ENCODE data around the gene CSNK1G1.

The CSNK1G1 gene

GRCh38 chr15:64245405-64245804 lies 110.6 kb downstream of the CSNK1G1 start:
- Histone ChIP-seq H3K27ac (ENCODE audit: low read depth, low read length) (no peak overlapping the region), H3K9me3 (ENCODE audit: control insufficient read depth, insufficient read depth, low read depth, low read length) (no peaks in the 10 kb centered on the region), H3K27me3 (ENCODE audit: control insufficient read depth, insufficient read depth, low read length) (no peaks in the 10 kb centered on the region), H3K4me1 (ENCODE audit: control insufficient read depth, insufficient read depth, low read length) (peaks cover 20% of the 10 kb centered on the region), H3K9ac (ENCODE audit: low read length) (no peak overlapping the region), H3K36me3 (ENCODE audit: control insufficient read depth, insufficient read depth, low read length) (no peaks in the 10 kb centered on the region), H3K4me3 (ENCODE audit: low read depth, low read length) (no peak overlapping the region)

GRCh38 chr15:64237677-64238076 lies 118.3 kb downstream of the CSNK1G1 start:
- H3K27me3 ChIP-seq (ENCODE audit: control insufficient read depth, insufficient read depth, low read length): no peaks in the 10 kb centered on the region
- H3K4me3 ChIP-seq (ENCODE audit: low read depth, low read length): no peak overlapping the region
- H3K27ac ChIP-seq (ENCODE audit: low read depth, low read length): no peak overlapping the region

GRCh38 chr15:64236156-64236894 lies 119.6 kb downstream of the CSNK1G1 start:
- H3K9me3 ChIP-seq (ENCODE audit: control insufficient read depth, insufficient read depth, low read depth, low read length): no peaks in the 10 kb centered on the region
- H3K4me1 ChIP-seq (ENCODE audit: control insufficient read depth, insufficient read depth, low read length): peaks cover 6% of the 10 kb centered on the region; the same call in 1 of the 2 replicates
- H3K36me3 ChIP-seq (ENCODE audit: control insufficient read depth, insufficient read depth, low read length): no peaks in the 10 kb centered on the region
- H3K27ac ChIP-seq (ENCODE audit: low read depth, low read length): no peak overlapping the region
- H3K9ac ChIP-seq (ENCODE audit: low read length): no peak overlapping the region
- no peaks in the 10 kb centered on the region for H3K27me3 ChIP-seq (ENCODE audit: control insufficient read depth, insufficient read depth, low read length)
- no peak overlapping the region for H3K4me3 ChIP-seq (ENCODE audit: low read depth, low read length)

More at GRCh38 chr15:64237677-64238076, 118.3 kb downstream of the CSNK1G1 start:
- Histone ChIP-seq H3K9ac (ENCODE audit: low read length) (no peak overlapping the region), H3K4me1 (ENCODE audit: control insufficient read depth, insufficient read depth, low read length) (peaks cover 6% of the 10 kb centered on the region; the same call in 1 of the 2 replicates), H3K9me3 (ENCODE audit: control insufficient read depth, insufficient read depth, low read depth, low read length) (no peaks in the 10 kb centered on the region), H3K36me3 (ENCODE audit: control insufficient read depth, insufficient read depth, low read length) (no peaks in the 10 kb centered on the region)

DNA sequence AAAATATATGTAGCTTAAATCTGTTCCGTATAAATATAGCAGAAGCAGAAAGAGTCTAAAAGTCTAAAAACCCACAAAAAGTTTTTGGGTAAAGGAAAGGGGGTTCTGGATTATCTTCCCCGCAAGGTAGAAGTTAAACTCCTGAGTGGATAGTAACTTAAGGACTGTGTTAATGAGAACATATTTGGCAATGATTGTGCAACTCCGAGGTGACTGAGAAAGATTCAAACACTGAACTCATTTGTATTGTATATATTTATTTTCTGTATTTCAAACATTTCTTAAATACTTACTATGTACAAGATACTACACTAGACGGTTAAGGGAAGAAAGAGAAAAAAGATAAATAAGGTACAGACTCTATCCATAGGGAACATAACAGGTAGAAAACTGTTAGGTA lies 120.4 kb downstream of the CSNK1G1 start:
- H3K9me3 ChIP-seq (ENCODE audit: control insufficient read depth, insufficient read depth, low read depth, low read length): no peaks in the 10 kb centered on the region
- no peaks in the 10 kb centered on the region for H3K36me3 ChIP-seq (ENCODE audit: control insufficient read depth, insufficient read depth, low read length)
- H3K27me3 ChIP-seq (ENCODE audit: control insufficient read depth, insufficient read depth, low read length): no peaks in the 10 kb centered on the region
- no peak overlapping the region for H3K4me3 ChIP-seq (ENCODE audit: low read depth, low read length)
- peaks cover 6% of the 10 kb centered on the region; the same call in 1 of the 2 replicates for H3K4me1 ChIP-seq (ENCODE audit: control insufficient read depth, insufficient read depth, low read length)
- no peak overlapping the region for H3K27ac ChIP-seq (ENCODE audit: low read depth, low read length)
- no peak overlapping the region for H3K9ac ChIP-seq (ENCODE audit: low read length)

GRCh38 chr15:64233299-64233698 lies 122.7 kb downstream of the CSNK1G1 start:
- Histone ChIP-seq H3K27ac (ENCODE audit: low read depth, low read length) (no peak overlapping the region), H3K9me3 (ENCODE audit: control insufficient read depth, insufficient read depth, low read depth, low read length) (no peaks in the 10 kb centered on the region), H3K27me3 (ENCODE audit: control insufficient read depth, insufficient read depth, low read length) (no peaks in the 10 kb centered on the region), H3K36me3 (ENCODE audit: control insufficient read depth, insufficient read depth, low read length) (no peaks in the 10 kb centered on the region; the same call in 1 of the 2 replicates), H3K9ac (ENCODE audit: low read length) (no peak overlapping the region), H3K4me1 (ENCODE audit: control insufficient read depth, insufficient read depth, low read length) (peaks cover 6% of the 10 kb centered on the region; the same call in 1 of the 2 replicates), H3K4me3 (ENCODE audit: low read depth, low read length) (no peak overlapping the region)

- Histone ChIP-seq H3K9me3 (ENCODE audit: control insufficient read depth, insufficient read depth, low read depth, low read length) (no peaks in the 10 kb centered on the region), H3K4me1 (ENCODE audit: control insufficient read depth, insufficient read depth, low read length) (peaks cover under 1% of the 10 kb centered on the region; the same call in 1 of the 2 replicates), H3K9ac (ENCODE audit: low read length) (no peak overlapping the region), H3K36me3 (ENCODE audit: control insufficient read depth, insufficient read depth, low read length) (no peaks in the 10 kb centered on the region; the same call in 1 of the 2 replicates), H3K4me3 (ENCODE audit: low read depth, low read length) (no peak overlapping the region), H3K27ac (ENCODE audit: low read depth, low read length) (no peak overlapping the region), H3K27me3 (ENCODE audit: control insufficient read depth, insufficient read depth, low read length) (no peaks in the 10 kb centered on the region)
These were observed 123.6 kb downstream of the CSNK1G1 start for GRCh38 chr15:64232400-64232799.

DNA sequence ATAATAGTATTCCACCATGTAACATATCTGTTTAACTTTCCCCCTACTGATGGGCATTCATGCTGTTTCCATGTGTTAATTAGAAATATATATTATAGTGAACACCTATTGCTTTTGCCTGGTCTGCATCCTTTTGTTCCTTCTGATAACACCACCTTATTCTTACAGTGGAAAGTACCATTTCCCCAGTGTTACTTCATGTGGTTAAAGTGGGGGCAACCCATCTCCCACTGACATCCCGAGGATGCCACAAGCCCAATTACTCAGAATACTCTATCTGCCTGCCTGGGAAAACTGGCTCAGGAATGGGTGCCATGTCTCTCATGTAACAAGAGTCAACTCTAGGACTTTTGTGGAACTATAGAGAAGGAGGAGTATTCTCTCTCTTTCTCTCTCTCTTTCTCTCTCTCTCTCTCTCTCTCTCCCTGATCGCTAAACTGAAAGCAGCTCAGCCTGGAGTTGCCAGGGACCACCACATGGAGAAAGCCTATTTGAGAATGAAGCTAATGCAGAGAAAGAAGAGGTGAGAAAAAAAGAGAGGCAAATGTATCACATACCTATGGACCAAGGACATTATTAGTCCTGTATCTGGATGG lies 126.7 kb downstream of the CSNK1G1 start:
- no peaks in the 10 kb centered on the region; the same call in 1 of the 2 replicates for H3K36me3 ChIP-seq (ENCODE audit: control insufficient read depth, insufficient read depth, low read length)
- no peak overlapping the region for H3K27ac ChIP-seq (ENCODE audit: low read depth, low read length)
- no peak overlapping the region for H3K4me3 ChIP-seq (ENCODE audit: low read depth, low read length)
- H3K27me3 ChIP-seq (ENCODE audit: control insufficient read depth, insufficient read depth, low read length): no peaks in the 10 kb centered on the region
- no peak overlapping the region for H3K9ac ChIP-seq (ENCODE audit: low read length)
- H3K4me1 ChIP-seq (ENCODE audit: control insufficient read depth, insufficient read depth, low read length): no peaks in the 10 kb centered on the region
- peaks cover 10% of the 10 kb centered on the region; the same call in 1 of the 2 replicates for H3K9me3 ChIP-seq (ENCODE audit: control insufficient read depth, insufficient read depth, low read depth, low read length)

DNA sequence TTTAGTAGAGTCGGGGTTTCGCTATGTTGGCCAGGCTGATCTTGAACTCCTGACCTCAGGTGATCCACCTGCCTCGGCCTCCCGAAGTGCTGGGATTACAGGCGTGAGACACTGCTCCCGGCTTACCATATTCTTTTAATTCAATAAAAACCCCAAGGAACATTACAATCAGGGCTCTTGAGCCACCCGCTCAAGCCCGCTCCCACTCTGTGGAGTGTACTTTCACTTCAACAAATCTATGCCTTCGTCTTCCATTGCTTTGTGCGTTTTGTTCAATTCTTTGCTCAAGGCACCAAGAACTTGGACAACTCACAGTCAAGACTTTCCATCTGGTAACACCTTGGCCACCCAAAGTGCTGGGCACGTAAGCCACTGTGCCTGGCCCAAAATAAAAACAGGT lies 130.2 kb downstream of the CSNK1G1 start:
- Histone ChIP-seq H3K27me3 (ENCODE audit: control insufficient read depth, insufficient read depth, low read length) (no peaks in the 10 kb centered on the region), H3K9me3 (ENCODE audit: control insufficient read depth, insufficient read depth, low read depth, low read length) (peaks cover 10% of the 10 kb centered on the region; the same call in 1 of the 2 replicates), H3K4me1 (ENCODE audit: control insufficient read depth, insufficient read depth, low read length) (no peaks in the 10 kb centered on the region), H3K36me3 (ENCODE audit: control insufficient read depth, insufficient read depth, low read length) (no peaks in the 10 kb centered on the region; the same call in 1 of the 2 replicates), H3K9ac (ENCODE audit: low read length) (no peak overlapping the region), H3K27ac (ENCODE audit: low read depth, low read length) (no peak overlapping the region), H3K4me3 (ENCODE audit: low read depth, low read length) (no peak overlapping the region)

DNA sequence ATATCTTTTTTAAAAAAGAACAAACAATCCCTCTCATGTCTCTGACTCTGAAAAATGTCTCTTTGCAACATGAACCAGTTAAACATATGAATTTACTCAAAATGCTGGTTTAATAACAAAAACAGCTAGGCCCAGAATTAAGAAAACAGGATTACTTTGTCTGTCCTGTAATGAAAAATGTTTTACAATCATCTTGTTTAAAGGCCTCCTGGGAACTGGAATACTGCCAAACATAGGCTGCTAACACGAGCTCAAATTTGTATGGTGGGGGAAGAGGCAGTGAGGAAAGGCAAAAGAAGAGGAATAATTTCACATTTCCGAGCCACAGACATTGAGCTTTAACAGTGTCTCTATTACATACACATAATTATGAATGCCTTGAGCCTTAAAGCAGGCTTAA lies 131.5 kb downstream of the CSNK1G1 start:
- Histone ChIP-seq H3K9ac (ENCODE audit: low read length) (no peak overlapping the region), H3K27me3 (ENCODE audit: control insufficient read depth, insufficient read depth, low read length) (no peaks in the 10 kb centered on the region), H3K9me3 (ENCODE audit: control insufficient read depth, insufficient read depth, low read depth, low read length) (peaks cover 10% of the 10 kb centered on the region; the same call in 1 of the 2 replicates), H3K36me3 (ENCODE audit: control insufficient read depth, insufficient read depth, low read length) (no peaks in the 10 kb centered on the region; the same call in 1 of the 2 replicates), H3K27ac (ENCODE audit: low read depth, low read length) (no peak overlapping the region), H3K4me3 (ENCODE audit: low read depth, low read length) (no peak overlapping the region), H3K4me1 (ENCODE audit: control insufficient read depth, insufficient read depth, low read length) (no peaks in the 10 kb centered on the region)

DNA sequence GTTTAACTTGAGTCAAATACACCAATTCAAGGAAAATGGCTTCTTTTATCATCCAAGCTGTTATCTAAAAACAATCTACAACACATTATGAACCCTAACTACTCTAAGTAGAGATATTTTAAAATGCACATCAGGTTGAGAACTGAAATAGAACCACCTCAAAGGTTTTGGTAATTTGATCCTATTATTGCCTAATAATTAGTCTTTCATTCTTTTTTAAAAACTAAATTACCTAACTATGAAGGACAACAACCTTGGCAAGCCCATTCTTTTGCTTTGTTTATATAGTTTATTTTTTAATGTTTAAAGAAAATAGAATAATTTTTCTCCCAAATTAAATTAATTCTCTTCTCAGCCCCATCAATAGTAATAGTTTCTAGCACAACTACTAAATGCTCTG lies 132.1 kb downstream of the CSNK1G1 start:
- Histone ChIP-seq H3K4me3 (ENCODE audit: low read depth, low read length) (no peak overlapping the region), H3K9me3 (ENCODE audit: control insufficient read depth, insufficient read depth, low read depth, low read length) (peaks cover 10% of the 10 kb centered on the region; the same call in 1 of the 2 replicates), H3K27me3 (ENCODE audit: control insufficient read depth, insufficient read depth, low read length) (no peaks in the 10 kb centered on the region), H3K36me3 (ENCODE audit: control insufficient read depth, insufficient read depth, low read length) (no peaks in the 10 kb centered on the region), H3K27ac (ENCODE audit: low read depth, low read length) (no peak overlapping the region), H3K4me1 (ENCODE audit: control insufficient read depth, insufficient read depth, low read length) (no peaks in the 10 kb centered on the region), H3K9ac (ENCODE audit: low read length) (no peak overlapping the region)
